Transverse colon (tissue), 4 donors: ENCODE measurements around the gene TOMM20L. TPM values are rescaled to one million over a fixed set of nuclear protein-coding genes. Genes with fewer than 3 reads are reported as not detected.

ENCODE experiments used
- DNase-seq: peaks from one replicate; pipeline ENCODE4 v3.0.0-alpha.2; 2019
- H3K27ac ChIP-seq, 4 donors: fragments of 200-600 bp; sonication (generic); 2 replicates each; pipeline ENCODE4 v1.5.1; 2016 to 2018; ENCODE audit warnings: inconsistent platforms in 4 of 4
- H3K27me3 ChIP-seq: fragments of 200-600 bp; sonication (generic); 2 replicates; pipeline ENCODE4 v1.5.1; 2017; ENCODE audit warnings: inconsistent platforms
- H3K36me3 ChIP-seq, 4 donors: fragments of 200-600 bp; sonication (generic); 2 replicates each; pipeline ENCODE4 v1.5.1; 2017 to 2019; ENCODE audit warnings: inconsistent platforms in 4 of 4
- H3K4me1 ChIP-seq, 4 donors: fragments of 200-600 bp; sonication (generic); 2 replicates each; pipeline ENCODE4 v1.5.1; 2017 to 2020; ENCODE audit warnings: inconsistent platforms in 4 of 4
- H3K4me3 ChIP-seq, 4 donors: fragments of 200-600 bp; sonication (generic); 1 replicate in 1 of 4; 2 replicates in 3 of 4; pipeline versions ENCODE4 v1.5.1 to v1.6.1; 2017 to 2019; ENCODE audit warnings: inconsistent platforms in 4 of 4
- H3K9me3 ChIP-seq, 2 donors: fragments of 200-600 bp; sonication (generic); 2 replicates each; pipeline ENCODE4 v1.5.1; 2017 to 2019; ENCODE audit warnings: inconsistent platforms in 2 of 2
- CTCF ChIP-seq, 5 experiments: fragments of 200-600 bp in 3 of 5; fragments of 450-650 bp in 2 of 5; sonication (generic) in 3 of 5; IDR thresholded peaks; 1 replicate in 2 of 5; 2 replicates in 3 of 5; pipeline ENCODE4 v1.5.1; 2016 to 2017; ENCODE audit warnings: antibody characterized with exemption in 5 of 5, inconsistent platforms in 3 of 5, mild to moderate bottlenecking in 2 of 5, moderate library complexity in 1 of 5
- EP300 ChIP-seq: sonication (generic); formaldehyde crosslinking; IDR thresholded peaks from one replicate; pipeline ENCODE4 v1.6.1; 2017; ENCODE audit warnings: antibody characterized with exemption, low read depth
- POLR2A ChIP-seq: fragments of 450-650 bp; IDR thresholded peaks from one replicate; pipeline ENCODE4 v1.6.1; 2016; ENCODE audit warnings: antibody characterized with exemption, mild to moderate bottlenecking, moderate library complexity
- POLR2AphosphoS5 ChIP-seq, 3 donors: sonication (generic); formaldehyde crosslinking; IDR thresholded peaks; one replicate each; pipeline ENCODE4 v1.6.1; 2016; ENCODE audit warnings: antibody characterized with exemption in 3 of 3
- WGBS, 2 donors: methylation state at CpG; one replicate each; pipeline ENCODE4 v1.1.5; 2018; ENCODE audit warnings: low coverage in 1 of 2; 5-methylcytosine and 5-hydroxymethylcytosine counted together
- in situ Hi-C, 4 donors: fragments of 200-750 bp; cut with MboI; loops; one replicate each; pipeline versions ENCODE4 v1.15.0 to v1.15.1; 2017; ENCODE audit warnings: low sequenced_read_pairs in 3 of 4, low pct_ligation_motif_present in 1 of 4, low pct_unique_long_range_greater_than_20kb in 1 of 4
- intact Hi-C: fragments of 100-400 bp; cut with DNase I; formaldehyde crosslinking; loops from one replicate; pipeline ENCODE4 v1.15.1; 2023; ENCODE audit warnings: low total_unique reads
- total RNA-seq, 4 donors: library from RNA; depleted of rRNA; stranded (reverse); fragments of >200 nt; gene quantifications; one replicate each; pipeline ENCODE4 v1.1.0, GENCODE V29; 2016

TOMM20L gene
- total RNA-seq, 4 donors from 2014 or later = not detected

GRCh38 chr14:58395562-58395811 lies 243 bp upstream of the TOMM20L start:
- Histone ChIP-seq H3K36me3 (no peaks in the 10 kb centered on the region), H3K27me3 (no peaks in the 10 kb centered on the region), H3K4me1 (peaks cover 0 to 15% (median 4%) of the 10 kb centered on the region in 4 donors), H3K27ac (peak overlapping the region; percentile 80 to 88 (median 86)), H3K9me3 (no peaks in the 10 kb centered on the region), H3K4me3 (peak overlapping the region; percentile 1 to 70 (median 59))
- DNase-seq = no peak
- in situ Hi-C loops (no loop called here), intact Hi-C loops (no loop called here)
- WGBS, 2 donors = 0 to 10% methylated on average over 1 to 10 of the region's 10 CpGs
- no peak for TF ChIP-seq POLR2A
- TF ChIP-seq EP300 = no peak
- no peak for TF ChIP-seq POLR2AphosphoS5 (IDR thresholded peaks at IDR 0.05)
- TF ChIP-seq CTCF (IDR thresholded peaks at IDR 0.05) = peak in 1 of 5 experiments; percentile 22

- Histone ChIP-seq H3K4me3 (no peak overlapping the region), H3K4me1 (peaks cover 0 to 15% (median 4%) of the 10 kb centered on the region in 4 donors), H3K9me3 (no peaks in the 10 kb centered on the region), H3K27ac (no peak overlapping the region), H3K27me3 (no peaks in the 10 kb centered on the region), H3K36me3 (no peaks in the 10 kb centered on the region)
- in situ Hi-C loops = no loop called here
- DNase-seq = no peak
- TF ChIP-seq CTCF (IDR thresholded peaks at IDR 0.05) = no peak
- TF ChIP-seq EP300 = no peak
- TF ChIP-seq POLR2A = no peak
- TF ChIP-seq POLR2AphosphoS5 (IDR thresholded peaks at IDR 0.05) = no peak
- intact Hi-C loops = no loop called here
- WGBS, 2 donors = 84 to 92% methylated on average over 5 to 6 of the region's 6 CpGs
Measured at GRCh38 chr14:58397156-58397555, 1.4 kb downstream of the TOMM20L start.

GRCh38 chr14:58398495-58398894 lies 2.8 kb downstream of the TOMM20L start:
- intact Hi-C loops (no loop called here), in situ Hi-C loops (no loop called here)
- TF ChIP-seq POLR2A (no peak), POLR2AphosphoS5 (IDR thresholded peaks at IDR 0.05) (no peak), CTCF (IDR thresholded peaks at IDR 0.05) (no peak), EP300 (no peak)
- H3K4me3 ChIP-seq = no peak overlapping the region
- H3K27ac ChIP-seq = no peak overlapping the region
- H3K36me3 ChIP-seq = no peaks in the 10 kb centered on the region
- no peak for DNase-seq
- H3K27me3 ChIP-seq = no peaks in the 10 kb centered on the region
- no peaks in the 10 kb centered on the region for H3K9me3 ChIP-seq
- H3K4me1 ChIP-seq = peaks cover 0 to 15% (median 4%) of the 10 kb centered on the region in 4 donors

- H3K4me3 ChIP-seq = no peak overlapping the region
- no peaks in the 10 kb centered on the region for H3K36me3 ChIP-seq
- no peak overlapping the region for H3K27ac ChIP-seq
- no peaks in the 10 kb centered on the region for H3K9me3 ChIP-seq
- H3K27me3 ChIP-seq = no peaks in the 10 kb centered on the region
- no peak for TF ChIP-seq EP300
- TF ChIP-seq CTCF (IDR thresholded peaks at IDR 0.05) = no peak
- TF ChIP-seq POLR2AphosphoS5 (IDR thresholded peaks at IDR 0.05) = no peak
- TF ChIP-seq POLR2A = no peak
- peaks cover 0 to 15% (median 4%) of the 10 kb centered on the region in 4 donors for H3K4me1 ChIP-seq
- intact Hi-C loops = no loop called here
- DNase-seq = no peak
- in situ Hi-C loops = no loop called here
- WGBS, 2 donors = 99% methylated on average over 3 of the region's 3 CpGs; no CpG with 5 or more reads in 1 of the 2 donors
Measured at GRCh38 chr14:58398895-58399294, 3.2 kb downstream of the TOMM20L start.
